ENCODE data around the gene B3GLCT. TPM values are rescaled to one million over a fixed set of nuclear protein-coding genes. Genes with fewer than 3 reads are reported as not detected.

B3GLCT gene
- total RNA-seq, 4 donors from 2014 or later: 5.4 to 14.1 (median 6.6) TPM

DNA sequence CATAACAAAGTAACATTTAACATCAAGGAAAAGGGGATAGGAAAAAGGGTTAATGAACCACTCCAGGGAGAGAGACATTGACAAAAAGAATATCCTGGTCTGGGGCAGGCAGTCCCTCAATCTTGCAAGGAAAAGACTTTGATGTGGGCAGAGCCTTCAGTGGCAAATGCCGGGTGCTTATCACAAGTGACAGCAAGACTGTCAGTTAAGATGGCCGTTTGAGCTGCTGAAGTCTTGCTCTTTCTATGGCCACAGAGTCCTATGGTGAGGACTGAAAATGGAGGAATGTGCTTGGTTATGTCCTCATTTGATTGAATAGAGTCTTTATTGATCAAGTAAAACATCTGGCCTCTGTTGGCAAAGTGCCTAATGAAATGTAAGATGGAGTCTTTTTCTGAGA lies 112.1 kb downstream of the B3GLCT start:
- no peaks in the 10 kb centered on the region for H3K4me1 ChIP-seq
- no peak overlapping the region for H3K27ac ChIP-seq
- TF ChIP-seq EP300 (IDR thresholded peaks at IDR 0.05) (no peak), CTCF (IDR thresholded peaks at IDR 0.05) (no peak), POLR2A (IDR thresholded peaks at IDR 0.05) (no peak)
- peaks cover 0 to 72% (median 3%) of the 10 kb centered on the region in 4 donors for H3K9me3 ChIP-seq
- WGBS, 2 donors: 70 to 82% methylated on average over 2 of the region's 2 CpGs
- peaks cover 0 to 56% (median 0%) of the 10 kb centered on the region in 3 donors for H3K36me3 ChIP-seq
- no peaks in the 10 kb centered on the region for H3K27me3 ChIP-seq
- no peak for DNase-seq (ENCODE audit: low spot score in 2 of 2)
- no peak overlapping the region for H3K4me3 ChIP-seq

- H3K4me1 ChIP-seq: no peaks in the 10 kb centered on the region
- H3K27ac ChIP-seq: no peak overlapping the region
- peaks cover 0 to 61% (median 4%) of the 10 kb centered on the region in 4 donors for H3K9me3 ChIP-seq
- DNase-seq (ENCODE audit: low spot score in 2 of 2): no peak
- no peaks in the 10 kb centered on the region for H3K27me3 ChIP-seq
- H3K4me3 ChIP-seq: no peak overlapping the region
- WGBS, 2 donors: 89 to 93% methylated on average over 2 of the region's 2 CpGs
- no peak for TF ChIP-seq EP300 (IDR thresholded peaks at IDR 0.05)
- H3K36me3 ChIP-seq: peaks cover 0 to 77% (median 0%) of the 10 kb centered on the region in 3 donors
Measured at GRCh38 chr13:31314961-31315360, 115.2 kb downstream of the B3GLCT start.

- H3K36me3 ChIP-seq: peaks cover 0 to 46% (median 0%) of the 10 kb centered on the region in 3 donors
- H3K27ac ChIP-seq: no peak overlapping the region
- DNase-seq (ENCODE audit: low spot score in 2 of 2): no peak
- no peak overlapping the region for H3K4me3 ChIP-seq
- no peaks in the 10 kb centered on the region for H3K4me1 ChIP-seq
- H3K27me3 ChIP-seq: no peaks in the 10 kb centered on the region
- TF ChIP-seq POLR2A (IDR thresholded peaks at IDR 0.05) (no peak), EP300 (IDR thresholded peaks at IDR 0.05) (no peak)
- WGBS, 2 donors: 96 to 97% methylated on average over 4 of the region's 4 CpGs
- peaks cover 0 to 8% (median 1%) of the 10 kb centered on the region in 4 donors for H3K9me3 ChIP-seq
Measured at GRCh38 chr13:31320946-31321345, 121.2 kb downstream of the B3GLCT start.

DNA sequence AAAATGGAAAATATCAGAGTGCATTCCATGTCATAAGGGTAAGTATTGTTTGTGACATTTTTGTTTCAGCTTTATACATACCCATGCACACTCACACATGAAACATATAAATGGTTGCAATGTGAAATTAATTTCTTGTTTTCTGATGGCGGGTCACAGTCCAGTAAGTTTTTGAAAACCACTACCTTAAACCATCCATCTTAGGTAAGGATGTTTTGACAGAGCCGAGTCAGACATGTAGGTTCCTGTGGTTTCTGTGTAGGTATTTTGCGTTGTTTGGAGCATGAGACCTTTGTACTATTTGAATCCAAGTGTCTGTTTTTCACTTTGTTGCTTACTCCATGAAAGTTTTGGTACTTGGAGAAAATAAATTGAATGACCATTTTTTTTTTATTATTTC lies 121.7 kb downstream of the B3GLCT start:
- Histone ChIP-seq H3K27me3 (no peaks in the 10 kb centered on the region), H3K27ac (no peak overlapping the region), H3K4me1 (no peaks in the 10 kb centered on the region), H3K9me3 (peaks cover 0 to 5% (median 1%) of the 10 kb centered on the region in 4 donors), H3K4me3 (no peak overlapping the region), H3K36me3 (peaks cover 0 to 41% (median 0%) of the 10 kb centered on the region in 3 donors)
- TF ChIP-seq POLR2A (IDR thresholded peaks at IDR 0.05) (no peak), EP300 (IDR thresholded peaks at IDR 0.05) (no peak), CTCF (IDR thresholded peaks at IDR 0.05) (no peak)
- WGBS, 2 donors: 94 to 98% methylated on average over 3 of the region's 3 CpGs
- no peak for DNase-seq (ENCODE audit: low spot score in 2 of 2)

GRCh38 chr13:31322026-31322425 lies 122.3 kb downstream of the B3GLCT start:
- Histone ChIP-seq H3K9me3 (peaks cover 0 to under 1% (median 0%) of the 10 kb centered on the region in 4 donors), H3K27ac (no peak overlapping the region), H3K4me3 (no peak overlapping the region), H3K27me3 (no peaks in the 10 kb centered on the region), H3K36me3 (peaks cover 0 to 36% (median 0%) of the 10 kb centered on the region in 3 donors), H3K4me1 (no peaks in the 10 kb centered on the region)
- 31 to 39% methylated on average over 3 of the region's 3 CpGs for WGBS, 2 donors
- peak in 1 of 2 donors; percentile 58 for TF ChIP-seq EP300 (IDR thresholded peaks at IDR 0.05)
- TF ChIP-seq POLR2A (IDR thresholded peaks at IDR 0.05): no peak
- no peak for TF ChIP-seq CTCF (IDR thresholded peaks at IDR 0.05)
- DNase-seq (ENCODE audit: low spot score in 2 of 2): peak in 1 of 2 donors; percentile 68

DNA sequence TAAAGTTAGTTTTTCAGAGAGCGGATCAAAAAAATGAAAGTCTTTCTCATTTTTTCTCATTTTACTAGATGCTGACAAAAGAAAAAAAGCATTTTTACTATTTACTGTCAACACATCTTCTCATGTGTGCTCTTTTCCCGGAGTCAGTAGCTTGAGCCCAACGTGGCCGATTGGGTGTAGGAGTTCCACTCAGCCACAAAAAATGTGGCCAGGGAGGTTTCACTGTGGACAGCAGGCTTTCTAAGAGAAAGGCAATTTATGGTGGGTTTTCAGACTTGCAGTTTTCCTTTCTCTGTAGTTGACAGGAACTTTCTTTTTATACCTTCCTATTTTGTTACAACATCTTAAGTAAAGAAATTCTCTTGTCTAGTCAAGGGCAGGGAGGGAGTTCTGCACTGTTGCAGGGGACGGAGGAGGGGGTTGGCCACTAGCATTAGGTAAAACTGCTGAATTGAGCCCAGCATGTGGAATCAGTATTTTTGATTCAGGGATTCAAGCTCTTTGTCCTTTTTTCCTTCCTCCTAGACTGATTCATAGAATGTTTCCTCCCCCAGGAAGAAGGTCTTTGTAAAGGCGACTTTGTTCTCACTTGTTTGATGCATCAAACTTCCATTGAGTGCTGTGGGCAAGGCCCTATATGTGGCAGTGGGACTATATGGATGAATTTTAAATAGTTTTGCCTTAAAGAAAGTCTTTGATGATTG lies 123.1 kb downstream of the B3GLCT start:
- H3K36me3 ChIP-seq: peaks cover 0 to 28% (median 0%) of the 10 kb centered on the region in 3 donors
- H3K4me1 ChIP-seq: no peaks in the 10 kb centered on the region
- no peaks in the 10 kb centered on the region for H3K9me3 ChIP-seq
- no peak overlapping the region for H3K27ac ChIP-seq
- H3K4me3 ChIP-seq: no peak overlapping the region
- DNase-seq (ENCODE audit: low spot score in 2 of 2): no peak
- H3K27me3 ChIP-seq: no peaks in the 10 kb centered on the region
- WGBS, 2 donors: 82 to 83% methylated on average over 6 of the region's 6 CpGs
- TF ChIP-seq EP300 (IDR thresholded peaks at IDR 0.05) (no peak), POLR2A (IDR thresholded peaks at IDR 0.05) (no peak), CTCF (IDR thresholded peaks at IDR 0.05) (no peak)

Measured in tibial nerve (tissue), 4 donors.